ENCODE results near the gene PEX10.
"Not testable (repeated sequence)": the region's sequence is repeated elsewhere in the genome, so short reads cannot be mapped to it uniquely, and the experiment has no call there.

- TF ChIP-seq CTCF (IDR thresholded peaks at IDR 0.05 in 4 of 5, conservative IDR thresholded peaks at IDR 0.05 in 1 of 5); POLR2A (IDR thresholded peaks at IDR 0.05): not testable (repeated sequence)
Measured at GRCh38 chr1:2459102-2459753, 46.9 kb upstream of the PEX10 start.

Measured in gastrocnemius medialis (tissue), 4 donors.